Coronary artery (tissue), 2 donors: ENCODE results near the gene B3GNT7.

ENCODE experiments used
- DNase-seq: peaks from one replicate; pipeline ENCODE4 v3.0.0-alpha.2; 2017; ENCODE audit warnings: low spot score
- H3K27ac ChIP-seq, 2 donors: fragments of 200-600 bp; sonication (generic); one replicate each; pipeline ENCODE4 v1.5.1; 2016 to 2019
- H3K4me3 ChIP-seq: fragments of 200-600 bp; sonication (generic); 2 replicates; pipeline ENCODE4 v1.5.1; 2016; ENCODE audit warnings: mild to moderate bottlenecking, moderate library complexity
- CTCF ChIP-seq: fragments of 200-600 bp; sonication (generic); IDR thresholded peaks from one replicate; pipeline ENCODE4 v1.5.1; 2019; ENCODE audit warnings: antibody characterized with exemption

B3GNT7 gene

DNA sequence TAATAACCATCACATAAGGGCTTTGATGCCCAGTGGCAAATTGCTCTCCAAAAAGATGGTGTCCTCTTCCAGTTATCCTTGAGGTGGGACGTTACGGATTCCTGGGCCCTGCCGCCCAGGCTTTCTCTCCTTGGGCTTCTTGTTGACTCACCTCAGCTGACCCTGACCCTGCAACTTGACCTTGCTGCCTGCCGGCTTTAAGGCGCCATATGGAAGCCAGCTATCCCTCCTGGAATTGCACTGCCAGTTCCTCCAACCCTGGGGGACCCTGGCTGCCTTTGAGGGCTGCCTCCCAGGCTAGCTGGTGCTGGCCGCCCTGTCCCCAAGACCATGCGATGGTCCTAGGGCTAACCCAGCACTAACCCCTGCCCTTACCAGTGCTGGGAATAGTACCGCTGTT lies 28.3 kb upstream of the B3GNT7 start:
- H3K27ac ChIP-seq = no peak overlapping the region
- TF ChIP-seq CTCF = no peak
- no peak overlapping the region for H3K4me3 ChIP-seq
- no peak for DNase-seq

- no peak overlapping the region for H3K4me3 ChIP-seq
- TF ChIP-seq CTCF = no peak
- no peak overlapping the region for H3K27ac ChIP-seq
- no peak for DNase-seq
These were observed 25.7 kb upstream of the B3GNT7 start for GRCh38 chr2:231369580-231370428.

- Histone ChIP-seq H3K4me3 (no peak overlapping the region), H3K27ac (no peak overlapping the region)
- TF ChIP-seq CTCF = no peak
- DNase-seq = no peak
These were observed 25.1 kb upstream of the B3GNT7 start for GRCh38 chr2:231370429-231370748.

DNA sequence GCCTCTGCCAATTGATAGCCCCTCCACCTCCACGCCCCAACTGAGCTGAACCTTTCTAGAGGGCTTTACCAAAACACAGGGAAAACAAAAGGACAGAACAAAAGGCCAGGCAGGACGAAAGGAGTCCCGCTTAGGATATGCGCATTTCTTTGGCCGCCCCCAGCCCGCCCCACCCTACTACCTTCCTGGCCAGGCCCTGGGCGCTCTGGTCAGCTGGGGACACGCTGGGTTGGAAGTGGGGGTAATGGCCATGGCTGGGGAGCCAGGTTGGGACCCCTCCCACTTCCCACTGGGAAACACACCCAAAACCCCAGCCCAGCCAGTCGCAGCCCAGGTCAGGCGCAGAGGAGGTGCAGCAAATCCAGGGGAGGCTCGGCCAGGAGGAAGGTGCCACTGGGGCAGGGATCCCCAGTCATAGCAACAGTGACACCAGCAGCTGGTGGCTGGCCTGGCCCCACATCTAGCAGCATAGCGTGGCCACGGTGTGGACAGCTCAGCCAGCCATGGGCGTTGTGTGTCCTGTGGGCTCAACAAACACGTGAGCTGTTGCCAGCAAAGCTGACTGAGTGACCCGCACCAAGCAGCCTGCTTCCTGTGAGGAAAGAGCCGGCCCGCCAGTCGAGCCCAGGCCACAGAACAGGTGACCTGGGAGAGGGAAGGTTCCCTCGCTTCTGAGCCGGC lies 24.6 kb upstream of the B3GNT7 start:
- no peak overlapping the region for H3K27ac ChIP-seq

GRCh38 chr2:231371430-231372054 lies 24.0 kb upstream of the B3GNT7 start:
- DNase-seq = no peak
- Histone ChIP-seq H3K4me3 (no peak overlapping the region), H3K27ac (no peak overlapping the region)
- no peak for TF ChIP-seq CTCF

More for the DNA sequence above, 24.6 kb upstream of the B3GNT7 start:
- DNase-seq = no peak
- H3K4me3 ChIP-seq = no peak overlapping the region
- no peak for TF ChIP-seq CTCF

DNA sequence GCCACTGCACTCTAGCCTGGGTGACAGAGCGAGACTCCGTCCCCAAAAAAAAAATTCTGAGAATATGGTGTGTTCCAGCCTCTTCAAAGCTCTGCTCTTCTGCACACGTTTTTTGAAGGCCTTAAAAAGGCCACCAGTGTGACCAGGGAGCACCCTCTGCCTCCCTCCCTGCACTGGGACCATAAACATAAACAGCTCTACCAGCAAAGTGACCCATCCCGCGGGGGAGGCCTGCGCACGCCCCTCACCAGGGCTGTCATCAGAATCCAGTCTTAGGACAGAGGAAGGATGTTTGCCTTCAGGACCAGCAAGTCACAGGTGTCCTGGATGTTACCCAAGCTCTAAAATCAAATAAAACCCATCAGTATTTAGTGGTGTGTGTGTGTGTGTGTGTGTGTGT lies 23.2 kb upstream of the B3GNT7 start:
- Histone ChIP-seq H3K27ac (no peak overlapping the region), H3K4me3 (no peak overlapping the region)
- no peak for DNase-seq
- no peak for TF ChIP-seq CTCF
